HepG2 (cell line): ENCODE results near the gene PDE3B. TPM values are rescaled to one million over a fixed set of nuclear protein-coding genes. Genes with fewer than 3 reads are reported as not detected.

Experiments
- ARID5B ChIP-seq: IDR thresholded peaks from 2 replicates; pipeline ENCODE4 v1.4.0; 2020; ENCODE audit warnings: mild to moderate bottlenecking, missing genetic modification reagents
- ATF4 ChIP-seq, 2 experiments: fragments of 450-650 bp in 1 of 2; sonication (generic) in 1 of 2; formaldehyde crosslinking; IDR thresholded peaks; 2 replicates each; pipeline versions ENCODE4 v1.5.0 to v1.8.0; 2020 to 2022; ENCODE audit warnings: mild to moderate bottlenecking in 1 of 2, missing genetic modification reagents in 1 of 2
- CREB1 ChIP-seq, 2 experiments: fragments of 450-650 bp in 1 of 2; IDR thresholded peaks; 2 replicates each; pipeline ENCODE4 v1.6.1; 2016 to 2017; ENCODE audit warnings: control low read depth in 1 of 2, mild to moderate bottlenecking in 1 of 2, missing compliant biosample characterization in 1 of 2, missing genetic modification characterization in 1 of 2
- DMAP1 ChIP-seq: IDR thresholded peaks from 2 replicates; pipeline ENCODE4 v1.6.1; 2016
- KDM5A ChIP-seq: fragments of 200-600 bp; sonication (generic); IDR thresholded peaks from 2 replicates; pipeline ENCODE4 v1.7.0; 2018; ENCODE audit warnings: antibody characterized with exemption, mild to moderate bottlenecking, low read length, borderline replicate concordance
- MEIS1 ChIP-seq: sonication (generic); formaldehyde crosslinking; IDR thresholded peaks from 2 replicates; pipeline ENCODE4 v1.9.0; 2021; ENCODE audit warnings: mild to moderate bottlenecking, missing genetic modification reagents, moderate library complexity, borderline replicate concordance
- MTF2 ChIP-seq: sonication (generic); formaldehyde crosslinking; IDR thresholded peaks from 2 replicates; pipeline ENCODE4 v1.5.0; 2020; ENCODE audit warnings: missing genetic modification reagents, borderline replicate concordance
- NFYC ChIP-seq: IDR thresholded peaks from 2 replicates; pipeline ENCODE4 v1.6.1; 2016; ENCODE audit warnings: missing genetic modification reagents, missing compliant biosample characterization
- NKX3-1 ChIP-seq: sonication (generic); formaldehyde crosslinking; IDR thresholded peaks from 2 replicates; pipeline ENCODE4 v1.5.0; 2020; ENCODE audit warnings: missing genetic modification reagents
- PTBP1 ChIP-seq: fragments of 200-400 bp; formaldehyde crosslinking; IDR thresholded peaks from 2 replicates; pipeline ENCODE4 v1.6.1; 2018; ENCODE audit warnings: low read length, low read depth; ENCODE audit not compliant: poor library complexity, severe bottlenecking
- ZBTB1 ChIP-seq: sonication (generic); formaldehyde crosslinking; IDR thresholded peaks from 2 replicates; pipeline ENCODE4 v1.4.0; 2020; ENCODE audit warnings: missing genetic modification reagents, borderline replicate concordance
- ZBTB44 ChIP-seq: sonication (generic); formaldehyde crosslinking; IDR thresholded peaks from 2 replicates; pipeline ENCODE4 v1.4.0; 2020; ENCODE audit warnings: missing genetic modification reagents
- ZBTB7A ChIP-seq: sonication (generic); formaldehyde crosslinking; IDR thresholded peaks from 2 replicates; pipeline ENCODE4 v1.8.0; 2022; ENCODE audit warnings: mild to moderate bottlenecking, missing genetic modification reagents
- ZEB1 ChIP-seq: IDR thresholded peaks from 2 replicates; pipeline ENCODE4 v1.6.1; 2012; ENCODE audit warnings: mild to moderate bottlenecking, low read depth, inconsistent platforms; ENCODE audit not compliant: insufficient replicate concordance
- ZMYM4 ChIP-seq: sonication (generic); formaldehyde crosslinking; IDR thresholded peaks from 2 replicates; pipeline ENCODE4 v1.8.1; 2023; ENCODE audit warnings: mild to moderate bottlenecking, missing genetic modification reagents
- ZNF136 ChIP-seq: sonication (generic); formaldehyde crosslinking; IDR thresholded peaks from 2 replicates; pipeline ENCODE4 v1.8.1; 2022; ENCODE audit warnings: low read depth, mild to moderate bottlenecking, moderate library complexity, missing genetic modification reagents
- ZNF230 ChIP-seq: sonication (generic); formaldehyde crosslinking; IDR thresholded peaks from 2 replicates; pipeline ENCODE4 v1.4.0; 2020; ENCODE audit warnings: mild to moderate bottlenecking, missing genetic modification reagents
- ZNF296 ChIP-seq: sonication (generic); formaldehyde crosslinking; conservative IDR thresholded peaks from 2 replicates; pipeline ENCODE4 v1.5.0; 2020; ENCODE audit warnings: mild to moderate bottlenecking, missing genetic modification reagents
- ZNF788 ChIP-seq: sonication (generic); formaldehyde crosslinking; IDR thresholded peaks from 2 replicates; pipeline ENCODE4 v1.5.0; 2020; ENCODE audit warnings: mild to moderate bottlenecking, missing genetic modification reagents, borderline replicate concordance
- ZNF850 ChIP-seq: sonication (generic); formaldehyde crosslinking; conservative IDR thresholded peaks from 2 replicates; pipeline ENCODE4 v1.9.0; 2021; ENCODE audit warnings: mild to moderate bottlenecking, missing genetic modification reagents
- ZSCAN22 ChIP-seq: sonication (generic); formaldehyde crosslinking; IDR thresholded peaks from 2 replicates; pipeline ENCODE4 v1.4.0; 2020; ENCODE audit warnings: mild to moderate bottlenecking, missing genetic modification reagents
- polyA plus RNA-seq, 8 experiments: library from polyadenylated mRNA; depleted of rRNA in 3 of 8; stranded (reverse) in 7 of 8; unstranded in 1 of 8; fragments of >200 nt; fragmentation: Illumina TruSeq in 4 of 8; extraction: Trizol in 4 of 8; gene quantifications; 2 replicates each; pipeline versions ENCODE4 v1.2.1 to v1.2.3, GENCODE V29; 2011 to 2016; ENCODE audit warnings: low read depth in 4 of 8, missing spikeins in 1 of 8, mixed read lengths in 1 of 8; ENCODE audit not compliant: insufficient read depth in 1 of 8
- total RNA-seq, 5 experiments: library from RNA; depleted of rRNA; stranded (reverse); fragments of >200 nt; fragmentation: Illumina TruSeq; extraction: Trizol; gene quantifications; 2 replicates each; pipeline ENCODE4 v1.2.3, GENCODE V29; 2016; ENCODE audit warnings: low read depth in 1 of 5

Gene PDE3B
- total and polyA plus RNA-seq, 2 of the 13 experiments (the other 11 are each of a cell fraction or from before 2014, with no cell fraction given): 14.1 to 26.5 TPM

GRCh38 chr11:14642873-14643696 is 519 bp upstream of the PDE3B start (continued):
- TF ChIP-seq ZBTB44 (CRISPR knock-in tag): peak; percentile 36; the same call in 1 of the 2 replicates
- no peak for TF ChIP-seq DMAP1 (CRISPR knock-in tag)
- peak; percentile 63; the same call in 1 of the 2 replicates for TF ChIP-seq ZNF296 (CRISPR knock-in tag)
- no peak for TF ChIP-seq CREB1 (IDR thresholded peaks at IDR 0.05)
- no peak for TF ChIP-seq CREB1 (CRISPR knock-in tag; IDR thresholded peaks at IDR 0.05)
- TF ChIP-seq NKX3-1 (CRISPR knock-in tag): peak; percentile 28
- TF ChIP-seq ZNF136 (CRISPR knock-in tag): peak; percentile 63; the same call in 1 of the 2 replicates
- no peak for TF ChIP-seq NFYC
- peak; percentile 2; the same call in 1 of the 2 replicates for TF ChIP-seq ZBTB7A (CRISPR knock-in tag)
- no peak for TF ChIP-seq ZBTB1
- no peak for TF ChIP-seq MTF2 (CRISPR knock-in tag)
- no peak for TF ChIP-seq KDM5A
- no peak for TF ChIP-seq ZNF230 (CRISPR knock-in tag)
- no peak for TF ChIP-seq ZMYM4 (CRISPR knock-in tag)
- peak in 1 of 2 experiments; percentile 62; a peak in 2 of 4 replicates for TF ChIP-seq ATF4 (CRISPR knock-in tag; IDR thresholded peaks at IDR 0.05)
- TF ChIP-seq MEIS1: no peak
- no peak for TF ChIP-seq ZEB1
- TF ChIP-seq PTBP1: peak; percentile 2
- TF ChIP-seq ARID5B (CRISPR knock-in tag): no peak; the same call in 1 of the 2 replicates
- TF ChIP-seq ZNF850 (CRISPR knock-in tag): no peak
- TF ChIP-seq ZNF788 (CRISPR knock-in tag): 0 out of 2 replicates have a peak, but pooled peaks have one; percentile 60
- TF ChIP-seq ZSCAN22: no peak
